Measurements from ENCODE around the gene TPGS1.

Gene TPGS1

DNA sequence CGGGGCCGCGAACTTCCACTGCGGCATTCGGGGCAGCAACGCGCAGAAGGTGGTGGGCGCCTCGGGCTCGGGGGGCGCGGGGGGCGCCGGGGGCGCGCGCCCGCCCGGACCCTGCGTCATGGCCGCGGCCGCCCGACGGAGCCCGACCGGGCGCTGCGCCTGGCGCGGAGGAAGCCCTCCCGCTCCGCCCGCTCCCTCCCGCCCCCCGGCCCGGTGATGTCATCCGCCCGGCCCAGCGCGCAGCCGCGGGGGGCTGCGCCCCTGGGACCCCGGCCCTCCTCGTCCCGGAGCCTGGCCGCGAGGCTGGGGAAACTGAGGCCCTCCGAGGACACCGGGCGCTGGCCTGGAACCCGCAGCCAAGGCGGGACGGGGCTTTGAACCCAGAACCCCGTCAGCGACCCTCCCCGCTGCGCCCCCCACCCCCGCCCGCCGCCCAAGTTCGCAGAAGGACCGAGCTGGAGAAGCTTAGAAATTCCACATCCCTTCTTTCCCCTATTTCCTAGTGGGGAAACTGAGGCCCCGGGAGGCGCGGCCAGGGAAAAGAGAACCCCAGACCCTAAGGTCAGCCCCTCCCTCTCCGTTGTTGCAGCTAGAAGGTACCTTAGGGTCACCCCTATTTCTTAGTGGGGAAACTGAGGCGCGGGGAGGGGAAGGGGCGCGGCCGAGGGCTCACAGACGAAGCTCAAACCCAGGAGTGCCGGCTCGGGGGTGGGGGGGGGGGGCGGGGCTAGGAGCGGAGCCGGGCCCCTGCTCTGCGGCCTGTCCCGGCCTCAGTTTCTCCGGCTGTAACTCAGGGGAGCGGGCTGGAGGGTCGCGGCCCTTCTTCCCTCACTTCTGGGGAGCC, 46.2 kb upstream of the TPGS1 start, which contains the start of gene SHC2:
TSS of gene SHC2 (minus strand) at position 157 of the 844 bp plus-strand sequence. CDS start at position 120, 37 bp downstream.
- no peaks in the 10 kb centered on the region for H3K9me3 ChIP-seq (ENCODE audit: control insufficient read depth, low read length)
- no peaks in the 10 kb centered on the region for H3K36me3 ChIP-seq (ENCODE audit: control insufficient read depth, insufficient read depth, low read length)
- H2AFZ ChIP-seq, result peak within 1 kb of the TSS; percentile 64
- H3K4me3 ChIP-seq (ENCODE audit: low read depth, low read length), result peak within 1 kb of the TSS; percentile 88
- H3K4me1 ChIP-seq, result no peaks in the 10 kb centered on the region
- H3K4me2 ChIP-seq (ENCODE audit: low read length), result peak within 1 kb of the TSS; percentile 88
- H3K79me2 ChIP-seq, result no peaks in the 10 kb centered on the region
- no peak for TF ChIP-seq CTCF (IDR thresholded peaks at IDR 0.05)
- no peaks in the 10 kb centered on the region for H3K27me3 ChIP-seq (ENCODE audit: control insufficient read depth, insufficient read depth, low read length)
- H3K9ac ChIP-seq, result no peak within 1 kb of the TSS
- peak within 1 kb of the TSS; percentile 60 for H3K27ac ChIP-seq

- Histone ChIP-seq H3K4me1 (no peaks in the 10 kb centered on the region), H3K9me3 (ENCODE audit: control insufficient read depth, low read length) (no peaks in the 10 kb centered on the region), H3K79me2 (no peaks in the 10 kb centered on the region), H3K27ac (peak overlapping the region; percentile 60), H3K4me3 (ENCODE audit: low read depth, low read length) (peak overlapping the region; percentile 43), H3K36me3 (ENCODE audit: control insufficient read depth, insufficient read depth, low read length) (no peaks in the 10 kb centered on the region), H2AFZ (peak overlapping the region; percentile 61), H3K4me2 (ENCODE audit: low read length) (peak overlapping the region; percentile 76), H3K9ac (no peak overlapping the region), H3K27me3 (ENCODE audit: control insufficient read depth, insufficient read depth, low read length) (no peaks in the 10 kb centered on the region)
- no peak for TF ChIP-seq CTCF (IDR thresholded peaks at IDR 0.05)
Measured at GRCh38 chr19:461721-462551, 45.4 kb upstream of the TPGS1 start.

- H3K79me2 ChIP-seq, result no peaks in the 10 kb centered on the region
- H3K27me3 ChIP-seq (ENCODE audit: control insufficient read depth, insufficient read depth, low read length), result no peaks in the 10 kb centered on the region
- no peaks in the 10 kb centered on the region for H3K36me3 ChIP-seq (ENCODE audit: control insufficient read depth, insufficient read depth, low read length)
- no peak overlapping the region for H3K4me2 ChIP-seq (ENCODE audit: low read length)
- no peak overlapping the region for H2AFZ ChIP-seq
- no peak overlapping the region for H3K27ac ChIP-seq
- no peaks in the 10 kb centered on the region for H3K4me1 ChIP-seq
- no peak overlapping the region for H3K9ac ChIP-seq
- no peak for TF ChIP-seq CTCF (IDR thresholded peaks at IDR 0.05)
- no peak overlapping the region for H3K4me3 ChIP-seq (ENCODE audit: low read depth, low read length)
- H3K9me3 ChIP-seq (ENCODE audit: control insufficient read depth, low read length), result no peaks in the 10 kb centered on the region
Measured at GRCh38 chr19:463483-464207, 43.7 kb upstream of the TPGS1 start.

DNA sequence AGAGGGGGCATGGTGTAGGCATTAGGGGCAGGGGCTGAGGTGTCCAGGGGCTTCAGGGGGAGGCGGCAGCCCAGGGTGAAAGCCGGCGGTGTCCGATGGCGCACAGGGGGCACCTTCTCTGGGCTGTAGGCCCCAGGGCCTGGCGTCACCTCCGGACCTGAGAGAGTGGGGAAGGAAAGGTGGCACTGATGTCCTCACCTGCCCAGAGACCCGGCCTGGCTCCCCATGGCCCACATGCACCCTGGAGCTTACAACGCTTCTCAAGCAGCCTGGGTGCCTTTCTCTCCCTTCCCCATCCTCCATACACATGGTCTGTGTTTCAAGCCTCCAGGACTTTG, 43.1 kb upstream of the TPGS1 start:
- H3K9ac ChIP-seq, result no peak overlapping the region
- no peak overlapping the region for H3K4me3 ChIP-seq (ENCODE audit: low read depth, low read length)
- TF ChIP-seq CTCF (IDR thresholded peaks at IDR 0.05), result no peak

More for the DNA sequence above, 43.1 kb upstream of the TPGS1 start:
- Histone ChIP-seq H3K36me3 (ENCODE audit: control insufficient read depth, insufficient read depth, low read length) (no peaks in the 10 kb centered on the region), H3K4me2 (ENCODE audit: low read length) (no peak overlapping the region), H3K4me1 (no peaks in the 10 kb centered on the region), H2AFZ (no peak overlapping the region), H3K9me3 (ENCODE audit: control insufficient read depth, low read length) (no peaks in the 10 kb centered on the region), H3K27me3 (ENCODE audit: control insufficient read depth, insufficient read depth, low read length) (no peaks in the 10 kb centered on the region), H3K27ac (no peak overlapping the region), H3K79me2 (no peaks in the 10 kb centered on the region)

All from parathyroid adenoma (tissue), 2 donors.